Measurements from ENCODE around the gene C10orf120. TPM values are rescaled to one million over a fixed set of nuclear protein-coding genes. Genes with fewer than 3 reads are reported as not detected.

Gene C10orf120
- polyA plus RNA-seq, 3 donors, result not detected

- Mint-ChIP-seq H3K4me3 (no peak overlapping the region), H3K9me3 (no peaks in the 10 kb centered on the region), H3K4me1 (no peaks in the 10 kb centered on the region), H3K27ac (no peak overlapping the region), H3K27me3 (ENCODE audit: low read depth in 3 of 3) (peaks cover 2 to 4% (median 3%) of the 10 kb centered on the region in 3 donors), H3K36me3 (no peaks in the 10 kb centered on the region)
- no peaks in the 10 kb centered on the region for H3K9me3 ChIP-seq (replicated peaks in 1 of 2; ENCODE audit: control insufficient read depth in 1 of 2, insufficient read depth in 1 of 2, low read length in 2 of 2)
- intact Hi-C loops (cut with micrococcal nuclease), result no loop called here
- no peaks in the 10 kb centered on the region for H3K79me2 ChIP-seq (ENCODE audit: insufficient read depth, low read length)
- H3K36me3 ChIP-seq (replicated peaks in 1 of 2; ENCODE audit: control insufficient read depth in 1 of 2, insufficient read depth in 2 of 2, low read length in 2 of 2), result no peaks in the 10 kb centered on the region
- no peak overlapping the region for H2AFZ ChIP-seq (ENCODE audit: insufficient read depth, low read depth, low read length, poor library complexity, severe bottlenecking)
- H3K4me3 ChIP-seq (replicated peaks in 1 of 3; ENCODE audit: low read depth in 2 of 3, low read length in 3 of 3), result no peak overlapping the region
- no peak overlapping the region for H3K9ac ChIP-seq (ENCODE audit: insufficient read depth, low read length, poor library complexity, severe bottlenecking)
- H3K27ac ChIP-seq (ENCODE audit: low read depth in 1 of 2, low read length in 2 of 2), result no peak overlapping the region
- no peaks in the 10 kb centered on the region for H4K20me1 ChIP-seq (ENCODE audit: insufficient read depth, low read length)
- no peak for TF ChIP-seq CTCF (IDR thresholded peaks at IDR 0.05)
- H3K4me1 ChIP-seq (ENCODE audit: control insufficient read depth in 1 of 2, insufficient read depth in 2 of 2, low read length in 2 of 2), result no peaks in the 10 kb centered on the region
- no peak for DNase-seq
- no peak overlapping the region for H3K4me2 ChIP-seq (replicated peaks; ENCODE audit: extremely low read depth, low read length, poor library complexity, severe bottlenecking)
- H3K27me3 ChIP-seq (ENCODE audit: control insufficient read depth in 2 of 2, insufficient read depth in 2 of 2, low read length in 2 of 2), result no peaks in the 10 kb centered on the region
- WGBS (ENCODE audit: insufficient coverage), result no CpG with 5 or more reads among the region's 2 CpGs
Observed at GRCh38 chr10:122740640-122741039, 41.0 kb upstream of the C10orf120 start.

- Mint-ChIP-seq H3K27ac (no peak overlapping the region), H3K9me3 (peaks cover 0 to 2% (median 0%) of the 10 kb centered on the region in 7 donors), H3K27me3 (ENCODE audit: low read depth in 3 of 3) (peaks cover 2 to 4% (median 3%) of the 10 kb centered on the region in 3 donors), H3K36me3 (no peaks in the 10 kb centered on the region), H3K4me3 (no peak overlapping the region), H3K4me1 (no peaks in the 10 kb centered on the region)
- no peaks in the 10 kb centered on the region for H3K79me2 ChIP-seq (ENCODE audit: insufficient read depth, low read length)
- H3K4me3 ChIP-seq (replicated peaks in 1 of 3; ENCODE audit: low read depth in 2 of 3, low read length in 3 of 3), result no peak overlapping the region
- H3K27ac ChIP-seq (ENCODE audit: low read depth in 1 of 2, low read length in 2 of 2), result no peak overlapping the region
- no peak for DNase-seq
- no peaks in the 10 kb centered on the region for H3K27me3 ChIP-seq (ENCODE audit: control insufficient read depth in 2 of 2, insufficient read depth in 2 of 2, low read length in 2 of 2)
- no peak for TF ChIP-seq CTCF (IDR thresholded peaks at IDR 0.05)
- H3K9me3 ChIP-seq (replicated peaks in 1 of 2; ENCODE audit: control insufficient read depth in 1 of 2, insufficient read depth in 1 of 2, low read length in 2 of 2), result no peaks in the 10 kb centered on the region
- H4K20me1 ChIP-seq (ENCODE audit: insufficient read depth, low read length), result no peaks in the 10 kb centered on the region
- intact Hi-C loops (cut with micrococcal nuclease), result no loop called here
- no peaks in the 10 kb centered on the region for H3K36me3 ChIP-seq (replicated peaks in 1 of 2; ENCODE audit: control insufficient read depth in 1 of 2, insufficient read depth in 2 of 2, low read length in 2 of 2)
- no peak overlapping the region for H3K9ac ChIP-seq (ENCODE audit: insufficient read depth, low read length, poor library complexity, severe bottlenecking)
- H2AFZ ChIP-seq (ENCODE audit: insufficient read depth, low read depth, low read length, poor library complexity, severe bottlenecking), result no peak overlapping the region
- WGBS (ENCODE audit: insufficient coverage), result 87% methylated on average over 2 of the region's 2 CpGs
- no peak overlapping the region for H3K4me2 ChIP-seq (replicated peaks; ENCODE audit: extremely low read depth, low read length, poor library complexity, severe bottlenecking)
- no peaks in the 10 kb centered on the region for H3K4me1 ChIP-seq (ENCODE audit: control insufficient read depth in 1 of 2, insufficient read depth in 2 of 2, low read length in 2 of 2)
Observed at GRCh38 chr10:122738031-122738430, 38.4 kb upstream of the C10orf120 start.
